ENCODE measurements around the gene SAPCD2. TPM values are rescaled to one million over a fixed set of nuclear protein-coding genes. Genes with fewer than 3 reads are reported as not detected.

The SAPCD2 gene
- total and polyA plus RNA-seq, 2 donors: 0.63 to 3.2 TPM

DNA sequence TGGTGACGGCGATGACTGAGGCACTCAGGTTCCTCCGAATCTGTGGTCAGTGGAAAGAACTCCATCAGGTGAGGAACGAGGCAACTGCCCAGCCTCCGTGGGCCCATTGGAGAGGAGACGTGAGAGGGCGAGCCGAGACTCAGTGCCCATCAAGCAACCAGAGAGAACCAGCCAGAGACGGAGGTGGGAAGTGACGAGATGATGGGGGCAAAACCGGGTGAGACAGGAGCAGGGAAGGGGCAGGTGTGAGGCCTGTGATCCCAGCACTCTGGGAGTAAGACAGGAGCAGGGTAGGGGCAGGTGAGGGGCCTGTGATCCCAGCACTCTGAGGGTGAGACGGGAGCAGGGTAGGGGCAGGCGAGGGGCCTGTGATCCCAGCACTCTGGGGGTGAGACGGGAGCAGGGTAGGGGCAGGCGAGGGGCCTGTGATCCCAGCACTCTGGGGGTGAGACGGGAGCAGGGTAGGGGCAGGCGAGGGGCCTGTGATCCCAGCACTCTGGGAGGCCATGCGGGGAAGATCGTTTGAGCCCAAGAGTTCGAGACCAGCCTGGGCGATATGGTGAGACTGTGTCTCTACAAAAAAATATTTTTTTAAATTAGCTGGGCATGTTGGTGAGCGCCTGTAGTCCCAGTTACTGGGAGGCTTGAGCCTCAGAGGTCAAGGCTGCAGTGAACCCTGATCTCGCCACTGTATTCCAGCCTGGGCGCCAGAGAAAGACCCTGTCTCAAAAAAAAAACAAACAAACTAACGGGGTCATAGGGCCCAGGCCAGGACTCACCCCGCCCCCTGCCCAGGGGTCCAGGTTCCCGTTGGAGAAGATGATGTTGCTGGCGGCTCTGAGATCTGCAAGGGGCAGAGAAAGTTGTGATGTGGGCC is 40.8 kb upstream of the SAPCD2 start:
- H3K36me3 ChIP-seq (ENCODE audit: insufficient read depth): peaks cover 7% of the 10 kb centered on the region

DNA sequence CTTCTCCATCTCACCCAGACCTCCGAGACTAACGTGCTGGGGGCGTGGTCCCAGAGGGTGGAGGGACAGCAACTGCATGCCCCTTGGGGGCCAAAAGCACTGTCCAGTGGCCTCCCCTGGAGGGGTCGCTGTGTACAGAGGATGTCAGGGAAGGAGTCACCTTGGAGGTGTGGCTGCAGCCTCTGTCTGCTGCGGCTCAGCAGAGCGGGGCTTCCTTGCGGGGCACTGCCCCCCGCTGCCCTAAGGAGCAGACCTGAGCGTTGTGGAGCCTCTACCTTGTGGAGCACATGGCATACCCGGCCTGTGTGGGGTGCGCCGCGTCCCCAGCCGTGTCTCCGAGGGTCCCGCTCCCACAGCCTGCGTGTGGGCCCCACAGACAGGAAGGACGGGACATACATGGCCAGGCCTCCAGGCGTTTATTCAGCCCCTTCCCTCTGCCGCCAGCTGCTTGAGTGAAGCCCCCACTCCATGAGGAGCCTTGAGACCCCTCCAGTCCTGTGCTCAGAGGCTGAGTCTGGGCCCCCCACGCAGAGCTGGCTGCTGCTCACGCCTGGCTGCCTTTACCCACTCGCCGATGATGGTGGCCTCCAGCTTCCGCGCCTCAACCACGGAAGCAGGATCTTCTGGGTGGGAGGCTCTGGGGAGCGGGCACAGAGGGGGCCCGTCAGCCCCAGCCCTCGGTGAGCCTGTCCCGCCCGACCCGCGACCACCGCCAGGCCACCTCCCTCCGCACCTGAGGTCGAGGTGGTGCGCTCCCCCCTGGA is 40.0 kb upstream of the SAPCD2 start:
- Histone ChIP-seq H3K4me3 (ENCODE audit: low read depth, low read length) (no peak overlapping the region), H3K27ac (ENCODE audit: low read depth) (no peak overlapping the region), H3K4me1 (ENCODE audit: insufficient read depth) (no peaks in the 10 kb centered on the region), H3K36me3 (ENCODE audit: insufficient read depth) (peaks cover 7% of the 10 kb centered on the region)
- no peak for DNase-seq (ENCODE audit: extremely low spot score)
- 90% methylated on average over 38 of the region's 38 CpGs for WGBS

More for the DNA sequence above, 40.8 kb upstream of the SAPCD2 start:
- Histone ChIP-seq H3K4me3 (ENCODE audit: low read depth, low read length) (no peak overlapping the region), H3K4me1 (ENCODE audit: insufficient read depth) (no peaks in the 10 kb centered on the region), H3K27ac (ENCODE audit: low read depth) (no peak overlapping the region)
- 87% methylated on average over 28 of the region's 28 CpGs for WGBS
- DNase-seq (ENCODE audit: extremely low spot score): no peak

DNA sequence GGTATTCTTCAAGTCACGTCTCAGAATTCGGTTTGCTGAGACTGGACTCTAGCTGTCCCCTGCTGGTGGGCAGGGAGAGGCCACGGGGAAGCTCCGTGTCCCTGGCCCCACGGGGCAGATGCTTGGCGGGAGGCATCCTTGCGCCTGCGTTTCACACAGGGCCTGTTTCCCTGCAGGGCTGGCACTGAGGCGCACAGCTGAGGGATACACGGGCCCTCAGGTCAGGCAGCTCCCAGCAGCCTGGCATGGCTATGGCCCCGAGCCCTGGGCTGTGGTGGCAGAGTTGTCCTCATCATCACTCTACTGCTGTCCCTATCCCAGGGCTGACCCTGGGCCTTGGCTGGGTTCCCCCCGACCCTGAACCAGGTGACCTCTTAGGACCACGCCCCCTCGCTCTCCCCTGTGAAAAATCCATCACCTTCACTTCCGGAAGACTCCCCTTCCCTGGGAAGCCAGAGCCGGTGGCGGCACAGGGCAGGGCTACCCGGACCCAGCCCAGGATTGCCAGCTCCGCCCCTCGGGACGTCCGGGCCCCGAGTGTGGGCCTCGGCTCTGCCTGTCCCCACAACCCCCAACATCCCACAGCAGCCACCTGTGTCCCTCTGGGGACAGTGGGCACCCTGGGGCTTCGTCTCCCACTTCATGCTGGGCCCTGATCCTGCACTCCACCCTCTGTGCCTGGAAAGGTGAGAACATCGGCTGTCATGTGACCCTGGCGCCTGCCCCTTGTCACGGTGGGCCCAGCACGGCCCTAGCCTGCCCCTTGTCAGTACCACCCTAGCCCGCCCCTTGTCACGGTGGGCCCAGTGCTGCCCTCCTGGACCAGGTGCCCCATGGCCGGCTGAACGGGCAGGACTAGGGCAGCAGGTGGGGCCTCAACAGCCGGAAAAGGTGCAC is 39.1 kb upstream of the SAPCD2 start:
- DNase-seq (ENCODE audit: extremely low spot score): no peak
- 82% methylated on average over 34 of the region's 34 CpGs for WGBS
- peaks cover 7% of the 10 kb centered on the region for H3K36me3 ChIP-seq (ENCODE audit: insufficient read depth)
- H3K4me1 ChIP-seq (ENCODE audit: insufficient read depth): no peaks in the 10 kb centered on the region
- no peak overlapping the region for H3K27ac ChIP-seq (ENCODE audit: low read depth)
- no peak overlapping the region for H3K4me3 ChIP-seq (ENCODE audit: low read depth, low read length)

GRCh38 chr9:137108608-137109249 is 38.4 kb upstream of the SAPCD2 start:
- no peak overlapping the region for H3K27ac ChIP-seq (ENCODE audit: low read depth)
- no peaks in the 10 kb centered on the region for H3K4me1 ChIP-seq (ENCODE audit: insufficient read depth)
- no peak for DNase-seq (ENCODE audit: extremely low spot score)
- H3K4me3 ChIP-seq (ENCODE audit: low read depth, low read length): no peak overlapping the region
- 88% methylated on average over 29 of the region's 29 CpGs for WGBS
- H3K36me3 ChIP-seq (ENCODE audit: insufficient read depth): peaks cover 8% of the 10 kb centered on the region

DNA sequence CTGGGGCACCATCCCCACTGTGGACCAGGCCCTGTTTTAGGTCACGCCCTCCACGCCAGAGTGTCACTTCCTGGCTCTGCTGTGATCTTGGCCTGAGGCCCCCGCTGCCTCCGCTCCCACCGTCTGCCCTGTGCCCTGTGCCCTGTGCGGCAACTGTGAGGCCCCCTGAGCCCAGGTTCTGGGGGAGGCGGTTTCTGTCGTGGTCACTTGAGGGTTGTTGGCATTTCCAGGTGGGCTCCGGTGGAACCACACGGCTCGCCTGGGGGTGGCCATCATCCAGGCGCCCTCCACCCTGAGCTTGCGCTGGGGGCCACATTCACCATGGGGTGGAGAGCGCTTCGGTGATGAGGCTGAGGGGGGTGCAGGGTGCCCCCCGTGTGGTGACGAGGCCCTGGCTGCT is 37.6 kb upstream of the SAPCD2 start:
- Histone ChIP-seq H3K4me3 (ENCODE audit: low read depth, low read length) (no peak overlapping the region), H3K4me1 (ENCODE audit: insufficient read depth) (no peaks in the 10 kb centered on the region), H3K27ac (ENCODE audit: low read depth) (no peak overlapping the region), H3K36me3 (ENCODE audit: insufficient read depth) (peaks cover 8% of the 10 kb centered on the region)
- 95% methylated on average over 17 of the region's 17 CpGs for WGBS
- DNase-seq (ENCODE audit: extremely low spot score): no peak

DNA sequence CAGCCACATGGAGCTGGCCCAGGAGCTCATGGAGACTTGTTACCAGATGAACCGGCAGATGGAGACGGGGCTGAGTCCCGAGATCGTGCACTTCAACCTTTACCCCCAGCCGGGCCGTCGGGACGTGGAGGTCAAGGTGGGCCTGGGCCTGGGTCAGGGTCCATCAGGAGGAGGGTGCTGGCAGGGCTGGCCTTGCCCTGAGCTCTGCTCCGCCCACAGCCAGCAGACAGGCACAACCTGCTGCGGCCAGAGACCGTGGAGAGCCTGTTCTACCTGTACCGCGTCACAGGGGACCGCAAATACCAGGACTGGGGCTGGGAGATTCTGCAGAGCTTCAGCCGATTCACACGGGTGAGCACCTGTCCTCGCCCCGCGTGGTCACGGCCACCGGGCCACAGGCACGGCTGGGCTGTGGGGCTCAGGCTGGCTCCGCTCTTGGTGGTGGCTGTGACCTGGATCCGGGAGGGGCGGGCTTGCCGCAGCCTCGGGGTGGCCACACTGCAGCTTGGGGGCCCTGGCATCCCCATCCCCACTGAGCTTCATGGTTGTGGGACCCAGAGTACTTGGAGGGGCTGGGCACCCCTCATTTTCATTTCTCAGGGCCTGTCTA is 37.1 kb upstream of the SAPCD2 start:
- 92% methylated on average over 27 of the region's 27 CpGs for WGBS
- Histone ChIP-seq H3K27ac (ENCODE audit: low read depth) (no peak overlapping the region), H3K4me3 (ENCODE audit: low read depth, low read length) (no peak overlapping the region), H3K36me3 (ENCODE audit: insufficient read depth) (peaks cover 8% of the 10 kb centered on the region), H3K4me1 (ENCODE audit: insufficient read depth) (no peaks in the 10 kb centered on the region)
- DNase-seq (ENCODE audit: extremely low spot score): no peak

- Histone ChIP-seq H3K4me1 (ENCODE audit: insufficient read depth) (no peaks in the 10 kb centered on the region), H3K27ac (ENCODE audit: low read depth) (no peak overlapping the region), H3K36me3 (ENCODE audit: insufficient read depth) (peaks cover 8% of the 10 kb centered on the region), H3K4me3 (ENCODE audit: low read depth, low read length) (no peak overlapping the region)
- DNase-seq (ENCODE audit: extremely low spot score): no peak
- 91% methylated on average over 27 of the region's 27 CpGs for WGBS
Observed at GRCh38 chr9:137106662-137107250, 36.4 kb upstream of the SAPCD2 start.

DNA sequence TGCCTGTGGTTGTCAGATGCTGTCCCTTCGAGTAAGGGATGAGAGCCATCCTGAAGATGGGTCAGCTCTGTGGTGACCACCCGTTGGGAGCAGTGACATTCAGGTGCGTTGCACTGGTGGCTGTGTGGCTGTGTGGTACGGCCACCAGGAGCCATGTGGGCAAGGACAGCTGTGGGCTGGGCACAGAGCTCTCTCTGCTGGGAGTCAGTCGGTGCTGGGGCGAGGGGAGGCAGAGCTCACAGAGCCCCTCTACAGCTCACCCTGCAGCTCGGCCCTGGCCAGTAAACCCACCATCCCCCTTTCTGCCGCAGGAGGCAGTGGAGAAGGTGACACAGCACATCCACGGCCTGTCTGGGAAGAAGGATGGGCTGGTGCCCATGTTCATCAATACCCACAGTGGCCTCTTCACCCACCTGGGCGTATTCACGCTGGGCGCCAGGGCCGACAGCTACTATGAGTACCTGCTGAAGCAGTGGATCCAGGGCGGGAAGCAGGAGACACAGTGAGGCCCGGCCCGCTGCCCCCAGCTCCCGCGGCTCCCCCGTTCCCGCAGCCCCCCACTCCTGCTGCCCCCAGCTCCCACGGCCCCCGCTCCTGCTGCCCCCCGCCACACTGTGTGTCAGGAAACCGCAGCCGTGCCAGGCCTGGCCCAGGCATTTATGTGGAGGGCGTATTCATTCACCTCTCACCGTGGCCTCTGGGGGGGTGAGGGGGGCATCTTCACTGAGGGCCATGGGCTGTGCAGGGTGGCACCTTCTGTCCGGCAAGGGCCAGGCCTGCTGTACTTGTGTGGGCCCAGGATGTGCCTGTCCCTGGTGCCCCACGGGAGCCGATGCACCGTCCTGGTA is 35.7 kb upstream of the SAPCD2 start:
- H3K36me3 ChIP-seq (ENCODE audit: insufficient read depth): peaks cover 8% of the 10 kb centered on the region
- WGBS: 93% methylated on average over 31 of the region's 31 CpGs

GRCh38 chr9:137103206-137103999 is 33.0 kb upstream of the SAPCD2 start:
- Histone ChIP-seq H3K4me1 (ENCODE audit: insufficient read depth) (no peaks in the 10 kb centered on the region), H3K36me3 (ENCODE audit: insufficient read depth) (peaks cover 4% of the 10 kb centered on the region), H3K27ac (ENCODE audit: low read depth) (no peak overlapping the region), H3K4me3 (ENCODE audit: low read depth, low read length) (no peak overlapping the region)
- 93% methylated on average over 37 of the region's 37 CpGs for WGBS
- no peak for DNase-seq (ENCODE audit: extremely low spot score)

More for the DNA sequence above, 35.7 kb upstream of the SAPCD2 start:
- H3K4me3 ChIP-seq (ENCODE audit: low read depth, low read length): no peak overlapping the region
- DNase-seq (ENCODE audit: extremely low spot score): no peak
- no peak overlapping the region for H3K27ac ChIP-seq (ENCODE audit: low read depth)
- no peaks in the 10 kb centered on the region for H3K4me1 ChIP-seq (ENCODE audit: insufficient read depth)

- DNase-seq (ENCODE audit: extremely low spot score): no peak
- H3K36me3 ChIP-seq (ENCODE audit: insufficient read depth): peaks cover 2% of the 10 kb centered on the region
- WGBS: 88% methylated on average over 14 of the region's 14 CpGs
- H3K27ac ChIP-seq (ENCODE audit: low read depth): no peak overlapping the region
- no peak overlapping the region for H3K4me3 ChIP-seq (ENCODE audit: low read depth, low read length)
- no peaks in the 10 kb centered on the region for H3K4me1 ChIP-seq (ENCODE audit: insufficient read depth)
Observed at GRCh38 chr9:137099231-137099630, 28.9 kb upstream of the SAPCD2 start.

DNA sequence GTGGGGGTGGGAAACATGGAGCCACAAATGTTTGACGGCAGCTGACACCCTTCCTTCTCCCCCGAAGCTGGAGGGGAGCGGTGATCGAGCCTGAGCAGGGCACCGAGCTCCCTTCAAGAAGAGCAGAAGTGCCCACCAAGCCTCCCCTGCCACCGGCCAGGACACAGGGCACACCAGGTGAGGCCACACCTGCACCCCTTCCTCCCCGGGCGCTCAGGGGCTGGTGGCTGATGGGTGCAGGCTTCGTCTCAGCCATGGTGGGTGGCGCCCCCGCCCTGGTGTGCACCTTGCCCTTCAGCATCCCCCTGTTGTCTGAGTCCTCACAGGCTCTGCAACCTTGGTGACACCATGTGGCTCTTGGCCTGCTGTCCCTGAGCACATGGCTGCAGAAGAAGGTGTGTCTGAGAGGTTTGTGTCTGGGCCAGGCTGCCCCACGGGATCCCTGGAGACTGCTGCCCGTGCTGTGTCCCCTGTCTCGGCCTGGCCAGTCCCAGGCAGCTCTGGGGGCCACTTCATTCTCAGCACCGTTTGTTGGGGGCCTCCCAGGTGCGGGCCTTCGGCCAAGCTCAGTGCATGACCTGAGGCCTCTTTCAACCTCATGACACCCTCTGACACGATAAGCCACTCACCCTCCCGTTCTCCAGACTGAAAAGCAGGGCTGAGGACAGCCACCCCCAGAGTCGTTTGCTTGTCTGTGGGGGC is 27.6 kb upstream of the SAPCD2 start:
- WGBS: 92% methylated on average over 20 of the region's 20 CpGs
- no peaks in the 10 kb centered on the region for H3K4me1 ChIP-seq (ENCODE audit: insufficient read depth)
- no peak for DNase-seq (ENCODE audit: extremely low spot score)
- no peaks in the 10 kb centered on the region for H3K36me3 ChIP-seq (ENCODE audit: insufficient read depth)
- H3K27ac ChIP-seq (ENCODE audit: low read depth): no peak overlapping the region
- no peak overlapping the region for H3K4me3 ChIP-seq (ENCODE audit: low read depth, low read length)

All from urinary bladder (tissue), 4 donors.